GM18502 (cell line): Measurements from ENCODE around the gene KLK1.
"Not testable (repeated sequence)": the region's sequence is repeated elsewhere in the genome, so short reads cannot be mapped to it uniquely, and the experiment has no call there.

ENCODE experiments used
- ATAC-seq: cut with Tn5 transposase; IDR thresholded peaks from one replicate; pipeline ENCODE4 v1.9.1; 2021; ENCODE audit warnings: mild to moderate bottlenecking; ENCODE audit not compliant: unreplicated experiment, poor library complexity

The KLK1 gene

GRCh38 chr19:50794876-50795663 is 28.5 kb downstream of the KLK1 start:
- no peak for ATAC-seq

- ATAC-seq: no peak
Measured at GRCh38 chr19:50794074-50794875, 29.3 kb downstream of the KLK1 start.

DNA sequence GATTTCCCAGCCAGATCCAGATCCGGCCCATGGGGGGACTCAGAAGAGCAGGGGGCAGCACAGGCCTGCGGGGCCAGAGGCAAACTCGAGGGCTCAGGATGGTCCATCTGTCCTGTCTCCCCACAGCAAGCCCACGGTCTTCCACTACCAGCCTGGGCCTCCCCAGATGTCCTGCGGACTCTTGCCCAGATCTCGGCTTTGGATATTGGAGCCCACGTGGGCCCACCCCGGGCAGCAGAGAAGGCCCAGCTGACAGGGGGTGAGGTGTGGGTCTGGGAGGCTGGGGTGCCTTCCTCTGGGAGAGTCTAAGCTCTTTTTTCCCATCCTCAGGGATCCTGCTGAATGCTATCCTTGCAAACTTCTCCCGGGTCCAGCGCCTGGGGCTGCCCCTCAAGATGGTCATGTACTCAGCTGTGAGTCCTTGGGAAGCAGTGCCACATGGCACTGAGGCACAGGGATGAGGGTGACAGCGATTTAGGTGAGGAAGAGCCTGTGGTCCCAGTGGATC is 30.0 kb downstream of the KLK1 start:
- no peak for ATAC-seq

DNA sequence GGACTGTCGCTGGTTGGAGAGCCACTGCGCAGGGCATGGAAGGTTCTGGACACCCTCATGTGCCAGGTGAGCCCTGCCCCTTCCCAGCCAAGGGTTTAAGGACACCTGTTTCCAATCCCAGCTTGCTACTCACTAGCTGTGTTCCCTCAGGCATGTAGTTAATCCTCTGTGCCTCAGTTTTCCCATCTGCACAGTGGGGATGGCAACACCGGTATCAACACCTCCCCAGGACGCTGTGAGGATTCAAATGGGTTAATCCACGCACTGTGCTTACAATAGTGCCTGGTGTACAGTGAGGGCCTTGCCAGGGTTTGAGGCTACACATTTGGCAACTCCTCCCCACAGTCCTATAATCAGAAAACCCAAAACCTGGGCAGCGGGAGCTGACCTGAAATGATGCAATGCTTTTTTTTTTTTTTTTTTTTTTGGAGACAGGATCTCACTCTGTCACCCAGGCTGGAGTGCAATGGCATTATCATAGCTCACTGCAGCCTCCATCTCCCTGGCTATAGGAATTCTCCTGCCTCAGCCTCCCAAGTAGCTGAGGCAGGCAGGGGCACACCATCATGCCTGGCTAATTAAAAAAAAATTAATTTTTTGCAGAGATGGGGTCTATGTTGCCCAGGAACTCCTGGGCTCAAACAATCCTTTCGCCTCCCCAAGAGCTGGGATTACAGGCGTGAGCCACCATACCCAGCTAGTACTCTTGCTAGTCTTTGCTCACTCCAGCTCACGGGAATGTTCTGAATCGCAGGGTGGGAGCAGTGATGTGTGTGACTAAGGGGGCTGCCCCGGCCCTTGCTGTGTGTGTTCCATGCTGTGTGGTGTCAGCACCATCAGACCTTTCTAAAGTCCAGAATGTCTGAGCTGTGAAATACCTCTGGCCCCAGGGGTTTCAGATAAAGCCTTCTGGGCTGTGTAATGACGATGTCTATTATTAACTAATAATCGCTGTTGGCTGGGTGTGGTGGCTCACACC is 31.0 kb downstream of the KLK1 start:
- no peak for ATAC-seq

DNA sequence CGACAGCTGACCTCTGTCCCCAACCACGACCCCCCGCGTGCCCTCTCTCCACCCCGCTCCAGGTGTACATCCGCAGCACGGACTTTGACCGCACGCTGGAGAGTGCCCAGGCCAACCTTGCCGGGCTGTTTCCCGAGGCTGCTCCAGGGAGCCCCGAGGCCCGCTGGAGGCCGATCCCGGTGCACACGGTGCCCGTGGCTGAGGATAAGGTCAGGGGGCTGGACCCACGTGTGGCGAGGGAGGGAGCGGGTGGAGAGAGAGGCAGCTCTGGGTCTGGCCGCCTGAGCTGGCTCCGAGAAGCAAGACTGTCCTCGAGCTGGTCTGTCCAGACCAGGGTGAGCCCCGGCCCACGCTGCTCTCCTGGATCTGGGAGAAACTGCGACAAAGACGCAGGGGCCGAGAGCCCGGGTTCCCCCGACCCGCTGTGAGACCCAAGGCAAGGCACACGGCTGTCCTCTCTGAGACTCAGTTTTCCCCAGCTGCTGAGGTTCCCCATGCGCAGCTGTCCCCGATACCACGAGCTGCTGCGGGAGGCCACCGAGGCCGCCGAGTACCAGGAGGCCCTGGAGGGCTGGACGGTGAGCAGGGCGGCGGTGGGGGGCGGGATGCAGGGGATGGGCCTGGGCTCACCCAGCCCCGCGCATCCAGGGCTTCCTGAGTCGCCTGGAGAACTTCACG is 31.9 kb downstream of the KLK1 start:
- ATAC-seq: no peak

GRCh38 chr19:50790922-50791467 is 32.6 kb downstream of the KLK1 start:
- ATAC-seq: no peak

GRCh38 chr19:50790396-50790795 is 33.2 kb downstream of the KLK1 start, which contains the start of gene ACP4:
Gene ACP4 (plus strand): TSS chr19:50790415. CDS start chr19:50790415, 0 bp downstream.
- no peak for ATAC-seq

DNA sequence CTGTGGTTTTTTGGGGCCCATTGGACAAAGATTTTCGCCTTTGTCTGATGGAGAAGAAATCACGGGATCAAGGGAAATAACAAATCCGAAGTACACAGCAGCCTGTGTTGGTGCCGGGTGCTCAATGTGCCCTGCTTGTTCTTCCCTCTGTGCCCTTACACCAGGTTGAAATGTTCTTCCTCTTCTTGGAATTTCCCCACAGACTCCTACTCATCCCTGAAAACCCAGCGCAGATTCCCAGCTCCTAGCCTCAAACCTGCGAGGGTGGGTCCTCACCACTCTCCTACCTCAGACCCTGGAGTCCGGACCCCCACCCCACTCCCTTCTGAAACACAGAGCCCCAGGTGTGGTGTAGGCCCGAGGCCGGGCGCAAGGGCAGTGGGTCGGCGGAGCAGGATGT is 38.3 kb downstream of the KLK1 start:
- no peak for ATAC-seq

DNA sequence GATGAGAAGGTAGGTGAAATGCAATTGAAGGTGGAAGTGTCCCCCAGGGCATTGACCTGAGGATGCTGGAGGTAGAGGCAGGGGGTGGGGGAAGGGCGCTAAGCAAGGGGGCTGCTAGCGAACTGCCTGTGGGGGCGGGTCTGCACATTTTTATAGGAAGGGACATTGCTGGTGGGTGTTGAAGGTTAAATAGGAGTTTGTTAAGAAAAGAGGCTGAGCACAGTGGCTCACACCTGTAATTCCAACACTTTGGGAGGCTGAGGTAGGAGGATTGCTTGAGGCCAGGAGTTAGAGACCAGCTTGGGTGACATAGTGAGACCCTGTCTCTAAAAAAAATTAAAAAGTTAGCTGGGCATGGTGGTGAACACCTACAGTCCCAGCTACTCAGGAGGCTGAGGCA is 38.9 kb downstream of the KLK1 start:
- ATAC-seq: no peak

- ATAC-seq: not testable (repeated sequence)
Measured at GRCh38 chr19:50783848-50784152, 39.8 kb downstream of the KLK1 start.

DNA sequence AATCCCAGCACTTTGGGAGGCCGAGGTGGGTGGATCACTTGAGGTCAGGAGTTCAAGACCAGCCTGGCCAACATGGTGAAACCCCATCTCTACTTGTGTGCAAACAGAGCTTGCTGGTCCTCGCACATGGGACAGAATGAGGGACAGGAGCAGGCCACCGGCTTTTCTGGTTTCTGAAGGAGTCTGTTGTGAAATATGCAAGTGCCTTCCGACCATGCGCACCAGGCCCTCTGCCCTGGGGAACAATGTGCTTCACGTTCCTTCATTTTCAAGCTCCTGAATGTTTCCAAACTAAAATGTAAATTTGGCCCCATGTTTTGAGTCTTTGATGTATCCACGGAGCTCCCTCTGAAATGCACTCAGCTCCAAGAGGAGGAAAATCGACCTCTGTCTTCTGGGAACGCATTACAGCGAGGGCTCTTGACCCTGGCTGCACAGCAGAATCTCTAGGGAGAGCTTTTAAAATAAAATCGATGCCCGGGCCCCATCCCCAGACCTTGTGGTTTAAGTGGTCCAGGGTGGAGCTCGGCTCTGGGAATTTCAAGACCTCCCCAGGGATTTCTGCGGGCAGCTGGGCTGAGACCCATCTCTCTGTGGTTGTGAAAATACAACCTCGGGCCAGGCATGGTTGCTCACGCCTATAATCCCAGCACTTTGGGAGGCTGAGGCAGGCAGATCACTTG is 42.7 kb downstream of the KLK1 start:
- ATAC-seq: no peak

DNA sequence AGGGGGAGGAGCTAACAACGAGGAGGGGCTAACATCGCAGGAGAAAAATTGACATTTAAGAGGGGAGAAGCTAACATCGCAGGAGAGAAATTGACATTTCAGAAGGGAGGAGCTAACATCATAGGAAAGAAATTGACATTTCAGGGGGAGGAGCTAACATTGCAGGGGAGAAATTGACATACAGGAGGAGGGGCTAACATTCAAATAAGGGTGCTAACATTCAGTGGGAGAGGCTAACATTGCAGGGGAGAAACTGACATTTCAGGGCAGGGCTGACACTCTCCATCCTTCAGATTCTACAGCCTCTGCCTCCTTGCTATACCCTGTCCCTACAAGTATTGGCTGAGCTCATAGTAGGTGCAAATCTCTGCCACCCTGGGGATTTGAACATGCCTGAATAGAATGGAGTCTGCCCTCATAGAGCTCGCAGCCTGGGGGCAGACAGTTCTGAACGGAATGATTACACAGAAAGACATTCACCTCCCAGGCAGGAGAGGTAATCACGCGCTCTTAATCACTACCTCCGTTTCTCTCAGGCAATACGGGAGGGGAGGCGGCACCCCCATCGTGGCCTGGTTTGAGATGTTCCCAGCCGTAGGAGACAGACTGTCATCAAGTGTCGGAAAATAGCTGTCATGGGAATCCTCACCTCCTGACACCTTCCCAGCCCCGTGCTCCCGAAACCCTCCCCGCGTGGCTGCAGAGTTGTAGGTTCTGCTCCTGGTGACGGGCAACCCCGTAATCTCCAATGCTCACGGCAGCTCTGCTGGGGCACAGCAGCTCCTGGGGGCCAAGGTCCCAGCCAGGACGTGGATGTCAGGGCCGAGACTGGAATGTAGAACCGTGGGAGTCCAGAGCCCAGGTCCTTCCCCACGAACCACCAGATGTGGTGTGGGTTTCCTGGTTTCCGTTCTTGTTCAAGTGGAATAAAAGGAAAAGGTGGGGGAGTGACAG is 43.8 kb downstream of the KLK1 start:
- no peak for ATAC-seq

DNA sequence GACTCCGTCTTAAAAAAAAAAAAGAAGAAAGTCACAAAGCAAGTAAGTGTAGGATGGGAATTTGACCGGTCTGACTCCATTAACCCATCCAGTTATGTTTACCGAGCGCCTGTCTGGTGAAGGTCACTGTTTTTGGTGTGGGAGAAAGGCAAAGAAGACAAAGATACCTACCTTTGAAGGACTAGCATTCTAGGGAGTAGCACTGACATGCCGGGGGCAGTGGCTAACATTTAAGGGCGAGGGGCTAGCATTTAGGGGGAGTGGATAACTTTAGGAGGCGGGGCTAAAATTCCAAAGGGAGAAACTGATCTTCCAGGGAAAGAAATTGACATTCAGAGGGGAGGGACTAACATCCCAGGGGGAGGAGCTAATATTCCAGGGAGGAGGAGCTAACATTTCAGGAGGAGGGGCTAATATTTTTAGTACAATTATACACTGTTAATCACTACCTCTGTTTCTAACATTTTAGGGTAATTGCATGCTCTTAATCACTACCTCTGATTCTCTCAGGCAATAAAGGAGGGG is 44.6 kb downstream of the KLK1 start:
- ATAC-seq: no peak

GRCh38 chr19:50777830-50778303 is 45.7 kb downstream of the KLK1 start:
- ATAC-seq: no peak

DNA sequence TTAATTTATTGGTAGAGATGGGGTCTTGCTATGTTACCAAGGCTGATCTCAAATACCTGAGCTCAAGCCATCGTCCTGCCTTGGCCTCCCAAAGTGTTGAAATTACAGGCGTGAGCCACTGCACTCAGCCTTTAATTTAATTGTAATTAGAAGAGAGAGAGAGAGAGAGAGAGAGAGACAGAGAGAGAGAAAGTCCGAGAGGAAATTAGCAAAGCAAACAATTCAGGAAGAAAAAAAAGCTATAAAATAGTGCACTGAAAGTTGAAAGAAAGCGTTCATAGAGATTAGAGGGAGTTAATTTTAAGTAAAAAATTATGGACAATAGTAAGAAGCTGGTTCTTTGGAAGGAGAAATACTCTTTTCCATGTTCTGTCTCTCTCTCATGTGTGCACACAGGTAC is 46.3 kb downstream of the KLK1 start:
- ATAC-seq: no peak

DNA sequence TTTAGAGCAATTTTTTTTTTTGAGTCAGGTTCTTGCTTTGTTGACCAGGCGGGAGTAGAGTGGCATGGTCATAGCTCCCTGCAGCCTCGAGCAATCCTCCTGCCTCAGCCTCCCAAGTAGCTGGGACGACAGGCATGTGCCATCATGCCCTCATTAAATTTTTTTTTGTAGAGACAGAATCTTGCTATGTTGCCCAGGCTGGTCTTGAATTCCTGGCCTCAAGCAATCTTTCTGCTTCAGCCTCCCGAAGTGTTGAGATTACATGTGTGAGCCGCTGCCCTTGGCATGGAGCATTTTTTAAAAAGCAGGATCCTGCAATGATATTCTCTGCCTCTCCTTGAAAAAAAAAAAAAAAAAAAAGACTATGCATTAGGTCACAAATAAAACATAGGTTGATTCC is 47.5 kb downstream of the KLK1 start:
- ATAC-seq: no peak

GRCh38 chr19:50773454-50773853 is 50.1 kb downstream of the KLK1 start:
- ATAC-seq: not testable (repeated sequence)
